Osteocyte (in vitro differentiated cells): ENCODE results near the gene SORCS1. TPM values are rescaled to one million over a fixed set of nuclear protein-coding genes. Genes with fewer than 3 reads are reported as not detected.
A peak's percentile ranks its signal among the peaks of the same experiment; 100 is the strongest.

Experiments used
- DNase-seq: peaks from one replicate; pipeline ENCODE4 v3.0.0; 2021; ENCODE audit warnings: mixed read lengths; ENCODE audit not compliant: unreplicated experiment; ENCODE audit errors: extremely low spot score
- H3K27ac Mint-ChIP-seq: one replicate; pipeline ENCODE4 v1.8.0; 2021; ENCODE audit warnings: mild to moderate bottlenecking, mixed read lengths; ENCODE audit not compliant: unreplicated experiment
- H3K27me3 Mint-ChIP-seq: one replicate; pipeline ENCODE4 v1.8.0; 2021; ENCODE audit warnings: mixed read lengths; ENCODE audit not compliant: unreplicated experiment
- H3K36me3 Mint-ChIP-seq: one replicate; pipeline ENCODE4 v1.8.0; 2021; ENCODE audit warnings: mixed read lengths; ENCODE audit not compliant: unreplicated experiment
- H3K4me1 Mint-ChIP-seq: one replicate; pipeline ENCODE4 v1.8.0; 2021; ENCODE audit warnings: mixed read lengths; ENCODE audit not compliant: unreplicated experiment
- H3K4me3 Mint-ChIP-seq: one replicate; pipeline ENCODE4 v1.8.0; 2021; ENCODE audit warnings: mild to moderate bottlenecking, moderate library complexity, mixed read lengths; ENCODE audit not compliant: unreplicated experiment
- H3K9me3 Mint-ChIP-seq: one replicate; pipeline ENCODE4 v1.8.0; 2021; ENCODE audit warnings: mixed read lengths; ENCODE audit not compliant: unreplicated experiment
- CTCF ChIP-seq: fragments of 200-600 bp; sonication (generic); IDR thresholded peaks from 2 replicates; pipeline ENCODE4 v1.5.0; 2021; ENCODE audit warnings: antibody characterized with exemption, mild to moderate bottlenecking, moderate library complexity
- total RNA-seq: library from RNA; stranded (reverse); gene quantifications from 2 replicates; pipeline ENCODE4 v1.2.1, GENCODE V29; 2021

SORCS1 gene
- total RNA-seq, 1 donor from 2014 or later, result not detected

DNA sequence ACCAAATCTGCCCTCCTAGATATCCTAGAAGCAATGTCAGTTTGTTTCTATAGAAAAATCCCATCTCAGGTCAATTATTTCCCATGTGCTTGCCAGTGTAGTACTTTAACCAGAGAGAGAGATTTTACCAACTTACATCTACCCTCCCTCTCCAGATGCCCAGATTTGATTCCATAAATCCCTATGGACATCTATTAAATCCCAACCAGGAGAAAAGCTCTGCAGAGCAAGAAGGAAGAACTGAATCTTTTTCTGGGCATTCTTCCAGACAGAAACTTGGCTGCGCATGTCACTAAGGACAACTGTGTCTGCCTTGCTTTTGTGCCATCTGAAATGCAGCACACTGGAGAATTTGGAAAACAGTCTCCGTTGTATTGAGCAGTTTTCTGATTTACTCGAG is 597.6 kb downstream of the SORCS1 start:
- Mint-ChIP-seq H3K4me1 (peaks cover 17% of the 10 kb centered on the region), H3K9me3 (no peaks in the 10 kb centered on the region), H3K4me3 (no peak overlapping the region), H3K27me3 (no peaks in the 10 kb centered on the region), H3K27ac (no peak overlapping the region), H3K36me3 (no peaks in the 10 kb centered on the region)
- no peak for TF ChIP-seq CTCF
- no peak for DNase-seq

GRCh38 chr10:106565546-106565945 is 599.0 kb downstream of the SORCS1 start:
- no peak for DNase-seq
- H3K4me1 Mint-ChIP-seq, result peaks cover 21% of the 10 kb centered on the region
- H3K27me3 Mint-ChIP-seq, result no peaks in the 10 kb centered on the region
- TF ChIP-seq CTCF, result no peak
- H3K27ac Mint-ChIP-seq, result no peak overlapping the region
- no peaks in the 10 kb centered on the region for H3K9me3 Mint-ChIP-seq
- H3K4me3 Mint-ChIP-seq, result no peak overlapping the region
- H3K36me3 Mint-ChIP-seq, result no peaks in the 10 kb centered on the region

GRCh38 chr10:106563384-106563783 is 601.1 kb downstream of the SORCS1 start:
- no peaks in the 10 kb centered on the region for H3K36me3 Mint-ChIP-seq
- H3K4me3 Mint-ChIP-seq, result no peak overlapping the region
- peaks cover 30% of the 10 kb centered on the region for H3K4me1 Mint-ChIP-seq

GRCh38 chr10:106560925-106561640 is 603.4 kb downstream of the SORCS1 start:
- H3K36me3 Mint-ChIP-seq, result no peaks in the 10 kb centered on the region
- peak; percentile 7 for DNase-seq
- H3K9me3 Mint-ChIP-seq, result no peaks in the 10 kb centered on the region
- no peak overlapping the region for H3K4me3 Mint-ChIP-seq
- peak overlapping the region; percentile 68 for H3K27ac Mint-ChIP-seq
- H3K27me3 Mint-ChIP-seq, result no peaks in the 10 kb centered on the region
- peaks cover 44% of the 10 kb centered on the region for H3K4me1 Mint-ChIP-seq
- no peak for TF ChIP-seq CTCF

More at GRCh38 chr10:106563384-106563783, 601.1 kb downstream of the SORCS1 start:
- DNase-seq, result peak; percentile 8
- H3K27me3 Mint-ChIP-seq, result no peaks in the 10 kb centered on the region
- H3K27ac Mint-ChIP-seq, result no peak overlapping the region
- no peak for TF ChIP-seq CTCF
- no peaks in the 10 kb centered on the region for H3K9me3 Mint-ChIP-seq

DNA sequence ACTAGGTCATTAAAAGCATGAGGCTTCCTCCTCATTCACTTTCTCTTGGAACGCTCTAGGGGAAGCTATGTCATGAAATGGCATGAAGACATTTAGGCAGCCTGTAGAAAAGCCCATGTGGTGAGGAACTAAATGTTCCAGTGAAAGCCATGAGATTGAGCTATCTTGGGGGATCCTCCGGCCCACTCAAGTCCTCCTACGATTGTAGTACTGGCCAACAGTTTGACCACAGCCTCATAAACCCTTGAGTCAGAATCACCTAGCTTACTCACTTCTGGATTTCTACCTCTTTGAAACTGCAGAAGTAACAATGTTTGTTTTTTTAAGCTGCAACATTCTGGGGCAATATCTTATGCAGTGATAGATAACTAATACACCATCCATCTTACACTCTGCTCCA is 605.1 kb downstream of the SORCS1 start:
- Mint-ChIP-seq H3K27ac (no peak overlapping the region), H3K4me3 (no peak overlapping the region)

More for the DNA sequence above, 605.1 kb downstream of the SORCS1 start:
- TF ChIP-seq CTCF, result no peak
- no peaks in the 10 kb centered on the region for H3K9me3 Mint-ChIP-seq
- DNase-seq, result no peak
- no peaks in the 10 kb centered on the region for H3K27me3 Mint-ChIP-seq
- no peaks in the 10 kb centered on the region for H3K36me3 Mint-ChIP-seq
- peaks cover 42% of the 10 kb centered on the region for H3K4me1 Mint-ChIP-seq
